GM19455 (cell line): ENCODE data around the gene SGTB.
"Not testable (repeated sequence)": the region's sequence is repeated elsewhere in the genome, so short reads cannot be mapped to it uniquely, and the experiment has no call there.

Experiments
- ATAC-seq: cut with Tn5 transposase; IDR thresholded peaks from one replicate; pipeline ENCODE4 v1.9.1; 2021; ENCODE audit not compliant: unreplicated experiment

SGTB gene

DNA sequence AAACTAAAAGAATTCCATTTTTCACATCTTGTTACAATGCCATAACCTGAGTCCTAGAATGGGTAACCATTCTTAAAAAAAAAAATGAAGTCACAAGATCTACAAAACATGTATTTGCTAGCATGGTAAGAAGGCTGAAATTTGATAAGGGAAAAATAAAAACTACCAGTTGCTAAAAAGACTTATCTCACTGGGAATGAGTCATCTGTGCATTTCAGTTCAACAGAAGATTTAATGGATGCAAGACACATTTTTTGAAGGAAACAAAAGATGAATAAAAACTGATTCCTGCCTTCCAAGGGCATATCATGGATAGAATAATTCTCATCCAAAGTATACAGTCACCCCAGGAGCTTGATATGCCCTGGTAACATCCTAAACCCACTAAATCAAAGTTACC, 47.2 kb downstream of the SGTB start:
- ATAC-seq = no peak

GRCh38 chr5:65672796-65673195, 49.1 kb downstream of the SGTB start:
- no peak for ATAC-seq

DNA sequence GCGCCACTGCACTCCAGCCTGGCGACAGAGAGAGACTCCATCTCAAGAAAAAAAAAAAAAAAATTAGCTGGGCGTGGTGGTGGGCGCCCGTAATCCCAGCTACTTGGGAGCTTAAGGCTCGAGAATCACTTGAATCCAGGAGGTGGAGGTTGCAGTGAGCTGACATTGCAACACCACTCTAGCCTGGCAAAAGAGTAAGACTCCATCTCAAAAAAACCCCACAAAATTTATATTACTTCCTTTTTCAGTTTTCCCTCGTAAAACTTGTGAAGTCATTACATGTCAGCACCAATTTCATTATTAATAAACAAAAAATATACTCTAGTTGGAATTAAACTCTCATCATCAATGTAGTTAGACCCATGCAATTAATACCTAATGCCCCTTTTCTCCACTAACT, 53.2 kb downstream of the SGTB start:
- no peak for ATAC-seq

GRCh38 chr5:65663804-65664521, 57.9 kb downstream of the SGTB start:
- no peak for ATAC-seq

- ATAC-seq = no peak
Measured at GRCh38 chr5:65654713-65655112, 67.2 kb downstream of the SGTB start.

DNA sequence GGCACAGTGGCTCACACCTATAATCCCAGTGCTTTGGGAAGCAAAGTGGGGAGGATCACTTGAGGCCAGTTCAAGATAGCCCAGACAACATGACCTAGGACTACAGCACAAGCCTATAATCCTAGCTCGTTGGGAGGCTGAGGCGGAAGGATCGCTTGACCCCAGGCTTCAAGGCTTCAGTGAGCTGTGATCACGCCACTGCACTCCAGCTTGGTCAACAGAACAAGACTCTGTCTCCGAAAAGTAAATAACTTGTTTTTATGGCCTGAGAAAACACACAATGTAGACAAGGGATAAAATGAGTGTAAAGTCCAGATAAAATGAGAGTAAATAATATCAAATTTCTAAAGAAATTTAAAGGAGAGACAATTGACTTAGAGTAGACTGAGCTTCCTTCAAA, 70.8 kb downstream of the SGTB start:
- ATAC-seq = no peak

GRCh38 chr5:65647941-65648340, 74.0 kb downstream of the SGTB start:
- no peak for ATAC-seq

DNA sequence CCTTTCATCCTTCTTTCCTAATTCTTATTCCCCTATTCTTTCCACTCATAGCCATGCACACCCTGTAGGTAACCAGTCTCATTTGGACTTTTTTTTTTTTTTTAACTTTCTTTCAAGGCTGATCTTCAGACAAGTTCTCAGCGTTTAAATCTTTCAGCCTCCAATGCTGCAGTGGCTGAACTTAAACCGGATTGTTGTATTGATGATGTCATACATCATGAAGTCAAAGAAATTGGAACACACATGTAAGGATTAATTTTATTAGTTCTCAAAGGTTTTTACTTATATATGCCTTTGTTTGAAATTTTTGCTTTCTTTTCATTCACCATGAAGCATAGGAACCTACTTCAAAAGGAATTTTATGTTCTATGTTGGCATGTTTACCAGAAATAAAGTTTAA, 75.0 kb downstream of the SGTB start:
- no peak for ATAC-seq

- ATAC-seq = no peak
Measured at GRCh38 chr5:65640240-65640639, 81.7 kb downstream of the SGTB start.

DNA sequence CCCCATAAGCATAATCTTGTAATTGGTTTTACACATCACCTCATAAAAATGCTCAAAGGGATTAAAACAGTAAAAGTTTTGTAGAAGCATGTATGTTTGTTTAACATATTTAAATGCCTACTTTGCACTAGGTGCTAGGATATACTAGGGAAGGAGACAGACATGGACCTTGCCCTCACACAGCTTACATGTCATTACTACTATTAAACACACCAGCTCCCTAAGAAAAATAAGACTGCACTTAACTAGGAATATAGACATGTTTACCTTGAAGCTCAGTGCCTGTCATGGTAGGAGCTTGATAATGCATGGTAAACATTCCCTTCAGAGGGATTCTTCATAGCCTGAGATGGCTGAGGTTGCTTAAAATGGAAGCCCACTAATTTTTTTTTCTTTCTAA, 90.9 kb downstream of the SGTB start:
- no peak for ATAC-seq

- no peak for ATAC-seq
Measured at GRCh38 chr5:65625743-65626142, 96.2 kb downstream of the SGTB start.

DNA sequence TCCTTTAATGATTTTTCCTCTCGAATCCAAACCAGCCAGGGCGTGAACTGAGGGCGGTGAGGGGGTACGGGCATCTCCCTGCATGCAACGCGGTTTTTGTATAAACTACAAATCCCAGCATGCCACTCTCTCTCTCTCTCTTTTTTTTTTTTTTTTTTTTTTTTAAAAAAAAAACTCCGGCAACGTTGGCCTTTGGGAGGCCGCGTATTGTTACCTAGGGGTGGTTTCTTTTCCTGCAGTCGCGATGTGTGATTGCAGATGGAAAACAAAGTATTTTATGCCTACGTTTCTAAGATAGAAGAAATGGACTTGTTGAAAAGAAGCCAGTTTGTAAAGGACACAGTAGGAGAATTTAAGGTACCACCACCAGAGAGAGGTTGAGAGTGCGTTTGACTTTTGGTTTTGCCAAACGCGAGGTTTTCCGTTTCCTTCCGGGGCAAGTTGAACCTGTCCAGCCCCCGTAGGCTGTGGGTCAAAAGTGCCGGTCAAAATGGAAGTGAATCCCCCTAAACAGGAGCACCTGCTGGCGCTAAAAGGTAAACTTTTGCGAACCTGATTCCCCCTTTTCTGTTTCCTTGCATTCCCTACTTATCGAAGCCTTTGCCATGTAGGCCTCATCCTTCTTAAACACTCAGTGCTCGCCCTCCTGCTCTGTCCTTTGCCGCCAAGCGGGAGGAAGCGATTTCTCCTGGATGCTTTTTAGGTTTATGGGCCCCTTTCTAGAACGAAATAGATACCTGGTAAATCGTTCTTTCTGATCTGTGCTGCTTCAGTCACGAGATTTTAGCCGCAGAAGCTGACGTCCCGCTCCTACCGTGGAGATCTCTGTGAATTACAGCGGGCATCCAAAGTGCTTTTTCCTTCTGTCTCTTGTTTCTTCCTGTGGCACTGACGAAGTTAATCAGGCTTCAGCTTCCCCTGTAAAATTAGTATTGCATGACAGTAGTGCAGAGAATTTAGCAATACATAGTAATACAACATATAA, 97.0 kb downstream of the SGTB start, which contains the start of the genes SHLD3 and TRAPPC13:
Gene SHLD3, plus strand, starts transcription at position 457 of the 985 bp plus-strand sequence. CDS start 4,561 bp downstream, outside the sequence.
Gene TRAPPC13, plus strand, starts transcription at position 457 of the 985 bp plus-strand sequence. Its CDS starts 34 bp downstream, at position 491.
- ATAC-seq = peak; percentile 87

- peak; percentile 95 for ATAC-seq
Measured at GRCh38 chr5:65624025-65624570, 97.8 kb downstream of the SGTB start, which contains the start of gene TRIM23. TRIM23 (minus strand) TSS chr5:65624333; CDS start chr5:65624274, 59 bp downstream.

DNA sequence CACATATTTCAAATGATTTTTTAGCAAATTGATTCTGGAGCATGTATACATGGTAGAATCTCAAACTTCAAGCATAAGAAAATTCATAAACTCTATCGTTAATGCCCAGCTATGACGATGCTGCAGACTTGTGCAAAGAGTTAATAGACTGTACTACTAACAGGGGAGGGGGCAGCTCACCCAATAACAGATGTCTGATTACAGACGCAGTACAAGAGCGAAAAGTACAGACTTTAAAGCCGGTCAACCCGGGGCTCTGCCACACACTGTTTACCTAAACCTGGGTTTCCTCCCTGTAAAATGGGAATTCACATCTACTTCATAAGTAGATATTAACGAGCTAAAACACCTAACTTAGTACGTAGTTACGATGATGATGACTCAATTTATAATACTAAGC, 98.4 kb downstream of the SGTB start:
- no peak for ATAC-seq

GRCh38 chr5:65621961-65622360, 99.9 kb downstream of the SGTB start:
- not testable (repeated sequence) for ATAC-seq

GRCh38 chr5:65620021-65620420, 101.9 kb downstream of the SGTB start:
- no peak for ATAC-seq
